ENCODE data around the gene OR5H1. TPM values are rescaled to one million over a fixed set of nuclear protein-coding genes. Genes with fewer than 3 reads are reported as not detected.

OR5H1 gene
- not detected in 2 replicates for polyA plus RNA-seq (2012; rRNA removed)
- not detected in 2 replicates for polyA plus RNA-seq (2012; cell fraction: cytosol; rRNA removed)
- not detected in 2 replicates for polyA plus RNA-seq (2012; cell fraction: nucleus; rRNA removed)

DNA sequence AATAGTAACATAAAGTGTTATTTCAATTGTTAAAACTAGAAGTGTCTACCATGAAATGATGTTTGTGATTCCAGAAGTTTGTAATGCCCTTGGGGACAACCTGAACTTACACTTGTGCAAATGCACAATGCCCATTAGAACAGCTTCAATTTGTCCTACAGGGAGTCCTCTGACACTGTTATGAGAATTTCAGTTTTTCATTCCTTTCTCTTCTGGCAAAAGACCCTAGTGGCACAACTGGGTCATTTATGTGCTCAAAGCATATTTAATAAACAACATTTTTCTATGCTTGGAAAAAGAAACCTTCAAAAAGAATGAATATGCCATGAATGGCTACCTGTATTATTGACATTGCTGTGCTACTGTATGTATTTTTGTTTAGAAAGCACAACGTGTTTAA lies at the start of gene OR5H1:
TSS of gene OR5H1 (plus strand) at position 301 of the 400 bp plus-strand sequence. CDS start 1,977 bp downstream, outside the sequence.
- no peaks in the 10 kb centered on the region for H3K9me3 ChIP-seq
- H4K20me1 ChIP-seq (ENCODE audit: insufficient read depth), result no peaks in the 10 kb centered on the region
- no peaks in the 10 kb centered on the region for H3K4me1 ChIP-seq (ENCODE audit: control insufficient read depth in 1 of 2, insufficient read depth in 2 of 2, low read depth in 1 of 2, low read length in 1 of 2)
- no peaks in the 10 kb centered on the region for H3K79me2 ChIP-seq (ENCODE audit: insufficient read depth)
- H3K4me3 ChIP-seq (ENCODE audit: low read depth in 2 of 2, low read length in 1 of 2), result no peak within 1 kb of the TSS
- no peaks in the 10 kb centered on the region for H3F3A ChIP-seq (replicated peaks; ENCODE audit: insufficient read depth)
- TF ChIP-seq, protein P1, sequence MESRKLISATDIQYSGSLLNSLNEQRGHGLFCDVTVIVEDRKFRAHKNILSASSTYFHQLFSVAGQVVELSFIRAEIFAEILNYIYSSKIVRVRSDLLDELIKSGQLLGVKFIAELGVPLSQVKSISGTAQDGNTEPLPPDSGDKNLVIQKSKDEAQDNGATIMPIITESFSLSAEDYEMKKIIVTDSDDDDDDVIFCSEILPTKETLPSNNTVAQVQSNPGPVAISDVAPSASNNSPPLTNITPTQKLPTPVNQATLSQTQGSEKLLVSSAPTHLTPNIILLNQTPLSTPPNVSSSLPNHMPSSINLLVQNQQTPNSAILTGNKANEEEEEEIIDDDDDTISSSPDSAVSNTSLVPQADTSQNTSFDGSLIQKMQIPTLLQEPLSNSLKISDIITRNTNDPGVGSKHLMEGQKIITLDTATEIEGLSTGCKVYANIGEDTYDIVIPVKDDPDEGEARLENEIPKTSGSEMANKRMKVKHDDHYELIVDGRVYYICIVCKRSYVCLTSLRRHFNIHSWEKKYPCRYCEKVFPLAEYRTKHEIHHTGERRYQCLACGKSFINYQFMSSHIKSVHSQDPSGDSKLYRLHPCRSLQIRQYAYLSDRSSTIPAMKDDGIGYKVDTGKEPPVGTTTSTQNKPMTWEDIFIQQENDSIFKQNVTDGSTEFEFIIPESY (IDR thresholded peaks at IDR 0.05; ENCODE audit: borderline replicate concordance, low read depth), result no peak
- TF ChIP-seq FOXM1 (IDR thresholded peaks at IDR 0.05; ENCODE audit: low read depth), result no peak
- TF ChIP-seq USF1 (IDR thresholded peaks at IDR 0.05; ENCODE audit: borderline replicate concordance, low read depth), result no peak
- TF ChIP-seq MXI1 (IDR thresholded peaks at IDR 0.05; ENCODE audit: low read depth, low read length), result no peak
- no peak for TF ChIP-seq MEF2A (IDR thresholded peaks at IDR 0.05; ENCODE audit: borderline replicate concordance, low read depth)
- no peak for TF ChIP-seq YY1 (IDR thresholded peaks at IDR 0.05; ENCODE audit: low read depth)
- TF ChIP-seq, protein P2, sequence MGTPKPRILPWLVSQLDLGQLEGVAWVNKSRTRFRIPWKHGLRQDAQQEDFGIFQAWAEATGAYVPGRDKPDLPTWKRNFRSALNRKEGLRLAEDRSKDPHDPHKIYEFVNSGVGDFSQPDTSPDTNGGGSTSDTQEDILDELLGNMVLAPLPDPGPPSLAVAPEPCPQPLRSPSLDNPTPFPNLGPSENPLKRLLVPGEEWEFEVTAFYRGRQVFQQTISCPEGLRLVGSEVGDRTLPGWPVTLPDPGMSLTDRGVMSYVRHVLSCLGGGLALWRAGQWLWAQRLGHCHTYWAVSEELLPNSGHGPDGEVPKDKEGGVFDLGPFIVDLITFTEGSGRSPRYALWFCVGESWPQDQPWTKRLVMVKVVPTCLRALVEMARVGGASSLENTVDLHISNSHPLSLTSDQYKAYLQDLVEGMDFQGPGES (IDR thresholded peaks at IDR 0.05; ENCODE audit: low read depth, low read length), result no peak
- TF ChIP-seq, protein P3, sequence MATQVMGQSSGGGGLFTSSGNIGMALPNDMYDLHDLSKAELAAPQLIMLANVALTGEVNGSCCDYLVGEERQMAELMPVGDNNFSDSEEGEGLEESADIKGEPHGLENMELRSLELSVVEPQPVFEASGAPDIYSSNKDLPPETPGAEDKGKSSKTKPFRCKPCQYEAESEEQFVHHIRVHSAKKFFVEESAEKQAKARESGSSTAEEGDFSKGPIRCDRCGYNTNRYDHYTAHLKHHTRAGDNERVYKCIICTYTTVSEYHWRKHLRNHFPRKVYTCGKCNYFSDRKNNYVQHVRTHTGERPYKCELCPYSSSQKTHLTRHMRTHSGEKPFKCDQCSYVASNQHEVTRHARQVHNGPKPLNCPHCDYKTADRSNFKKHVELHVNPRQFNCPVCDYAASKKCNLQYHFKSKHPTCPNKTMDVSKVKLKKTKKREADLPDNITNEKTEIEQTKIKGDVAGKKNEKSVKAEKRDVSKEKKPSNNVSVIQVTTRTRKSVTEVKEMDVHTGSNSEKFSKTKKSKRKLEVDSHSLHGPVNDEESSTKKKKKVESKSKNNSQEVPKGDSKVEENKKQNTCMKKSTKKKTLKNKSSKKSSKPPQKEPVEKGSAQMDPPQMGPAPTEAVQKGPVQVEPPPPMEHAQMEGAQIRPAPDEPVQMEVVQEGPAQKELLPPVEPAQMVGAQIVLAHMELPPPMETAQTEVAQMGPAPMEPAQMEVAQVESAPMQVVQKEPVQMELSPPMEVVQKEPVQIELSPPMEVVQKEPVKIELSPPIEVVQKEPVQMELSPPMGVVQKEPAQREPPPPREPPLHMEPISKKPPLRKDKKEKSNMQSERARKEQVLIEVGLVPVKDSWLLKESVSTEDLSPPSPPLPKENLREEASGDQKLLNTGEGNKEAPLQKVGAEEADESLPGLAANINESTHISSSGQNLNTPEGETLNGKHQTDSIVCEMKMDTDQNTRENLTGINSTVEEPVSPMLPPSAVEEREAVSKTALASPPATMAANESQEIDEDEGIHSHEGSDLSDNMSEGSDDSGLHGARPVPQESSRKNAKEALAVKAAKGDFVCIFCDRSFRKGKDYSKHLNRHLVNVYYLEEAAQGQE (IDR thresholded peaks at IDR 0.05; ENCODE audit: low read depth, low read length), result no peak
- no peak for TF ChIP-seq GABPA (IDR thresholded peaks at IDR 0.05; ENCODE audit: low read depth)
- TF ChIP-seq MAX (IDR thresholded peaks at IDR 0.05; ENCODE audit: low read depth), result no peak
- TF ChIP-seq PBX3 (IDR thresholded peaks at IDR 0.05), result no peak
- no peak for TF ChIP-seq SIN3A (IDR thresholded peaks at IDR 0.05; ENCODE audit: borderline replicate concordance, low read depth, low read length)
- no peak for TF ChIP-seq POLR2AphosphoS5 (IDR thresholded peaks at IDR 0.05; ENCODE audit: low read depth, low read length)
- TF ChIP-seq JUND (IDR thresholded peaks at IDR 0.05), result no peak
- TF ChIP-seq FOSL2 (IDR thresholded peaks at IDR 0.05; ENCODE audit: borderline replicate concordance, low read depth), result no peak
- no peak for TF ChIP-seq TEAD4 (IDR thresholded peaks at IDR 0.05; ENCODE audit: borderline replicate concordance, insufficient read depth)
- TF ChIP-seq ELF1 (IDR thresholded peaks at IDR 0.05), result no peak
- TF ChIP-seq SMC3 (IDR thresholded peaks at IDR 0.05; ENCODE audit: low read depth, low read length), result no peak
- H3K27ac ChIP-seq (ENCODE audit: low read depth in 2 of 2, low read length in 1 of 2), result no peak within 1 kb of the TSS
- H3K9me2 ChIP-seq, result no peaks in the 10 kb centered on the region
- H3K36me3 ChIP-seq (replicated peaks in 1 of 2; ENCODE audit: control insufficient read depth in 1 of 2, insufficient read depth in 2 of 2, low read length in 1 of 2), result no peaks in the 10 kb centered on the region
- H2AFZ ChIP-seq (ENCODE audit: low read depth), result no peak within 1 kb of the TSS
- no peak for DNase-seq
- CTCF ChIA-PET, result no interaction called here
- H3K9ac ChIP-seq, result no peak within 1 kb of the TSS
- no peaks in the 10 kb centered on the region for H3K27me3 ChIP-seq (ENCODE audit: insufficient read depth)
- no peak within 1 kb of the TSS for H3K4me2 ChIP-seq
- WGBS (ENCODE audit: low lambda C conversion rate), result 2% methylated on average over 1 of the region's 1 CpG
- POLR2A ChIA-PET, result no interaction called here

Measured in SK-N-SH (cell line).